ENCODE data around the gene KAZN.

The KAZN gene

DNA sequence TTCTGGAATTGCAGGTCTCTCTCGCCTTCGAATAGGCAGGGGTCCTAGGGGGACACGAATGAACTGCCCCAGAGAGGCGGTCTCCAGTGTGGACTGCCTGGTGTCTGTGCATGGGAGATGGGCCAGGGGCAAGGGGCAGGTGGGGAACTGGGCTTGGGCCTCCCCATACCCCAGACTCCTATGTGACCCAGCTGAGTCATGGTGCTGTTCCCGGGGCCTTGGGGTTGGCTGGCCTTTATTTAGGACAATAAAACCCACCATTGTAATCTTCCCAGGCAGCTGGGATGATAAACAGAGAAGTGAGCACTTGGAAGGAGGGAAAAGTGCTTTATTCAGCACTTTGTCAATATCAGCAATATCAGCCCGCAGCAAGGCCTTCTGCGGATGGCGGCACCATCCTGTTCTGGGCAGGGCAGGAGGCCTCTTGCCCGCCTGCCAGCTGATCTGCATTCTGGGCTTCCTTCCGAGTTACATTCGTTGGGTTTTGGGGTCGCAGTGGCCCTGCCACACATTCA lies 346.0 kb downstream of the KAZN start:
- DNase-seq (ENCODE audit: insufficient read length, low spot score) (no peak), FAIRE-seq (no peak)

DNA sequence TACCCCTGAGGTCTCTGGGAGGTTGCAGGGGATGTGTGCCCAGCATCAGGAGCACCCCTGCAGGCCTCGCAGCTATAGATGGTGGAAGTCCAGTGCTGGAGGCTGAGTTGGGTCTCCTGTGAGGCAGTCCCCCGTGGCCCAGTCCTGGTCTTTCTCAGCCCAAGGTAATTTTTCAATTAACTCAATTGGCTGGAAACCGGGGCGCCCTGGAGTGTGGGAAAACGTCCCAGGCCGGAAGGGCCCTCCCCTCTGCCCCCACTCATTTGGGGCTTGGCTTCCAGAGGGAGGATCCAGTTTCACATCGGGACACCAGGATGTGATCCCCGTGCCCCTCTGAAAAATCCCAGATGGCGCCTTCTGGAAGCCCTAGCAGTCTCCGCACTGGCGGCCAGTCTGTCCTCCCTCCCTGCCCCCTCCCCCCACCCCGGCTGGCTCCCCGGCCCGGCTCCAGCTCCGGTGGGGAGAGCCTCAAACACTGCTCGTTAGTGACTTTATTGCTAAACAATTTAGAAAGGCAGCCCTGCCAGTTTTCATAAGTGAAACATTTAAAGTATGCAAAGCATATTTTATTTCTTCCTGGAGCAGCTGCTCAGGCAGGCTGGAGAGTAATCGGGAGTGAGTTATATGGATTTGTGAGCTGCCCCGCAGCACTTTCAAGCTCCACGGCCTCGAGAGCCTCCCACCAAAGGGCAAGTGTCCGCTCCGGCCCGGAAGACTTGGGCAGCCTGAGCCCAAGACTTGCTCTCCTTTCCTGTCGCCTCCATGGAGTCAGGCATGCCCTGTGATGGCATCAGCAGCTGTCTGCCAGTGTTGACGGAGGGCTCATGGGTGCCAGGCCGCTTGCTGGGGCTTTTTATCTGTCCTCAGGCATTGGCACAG lies 346.9 kb downstream of the KAZN start:
- DNase-seq (ENCODE audit: insufficient read length, low spot score) (no peak), FAIRE-seq (no peak)

DNA sequence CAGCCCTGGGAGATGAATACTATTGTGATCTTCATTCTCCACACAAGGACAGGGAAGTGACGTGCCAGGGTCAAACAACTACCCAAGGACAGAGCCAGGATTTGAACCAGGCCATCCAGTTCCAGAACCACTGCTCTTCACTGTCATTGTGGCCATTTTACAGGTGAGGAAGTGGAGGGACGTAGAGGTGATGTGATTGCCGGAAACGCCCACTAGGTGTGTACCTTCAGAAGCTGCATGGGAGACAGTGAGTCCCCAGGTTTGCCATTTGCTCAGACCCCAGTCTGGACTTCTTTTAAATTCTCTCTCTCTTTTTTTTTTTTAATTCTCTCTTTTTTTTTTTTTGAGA lies 347.5 kb downstream of the KAZN start:
- DNase-seq (ENCODE audit: insufficient read length, low spot score) (no peak), FAIRE-seq (no peak)

DNA sequence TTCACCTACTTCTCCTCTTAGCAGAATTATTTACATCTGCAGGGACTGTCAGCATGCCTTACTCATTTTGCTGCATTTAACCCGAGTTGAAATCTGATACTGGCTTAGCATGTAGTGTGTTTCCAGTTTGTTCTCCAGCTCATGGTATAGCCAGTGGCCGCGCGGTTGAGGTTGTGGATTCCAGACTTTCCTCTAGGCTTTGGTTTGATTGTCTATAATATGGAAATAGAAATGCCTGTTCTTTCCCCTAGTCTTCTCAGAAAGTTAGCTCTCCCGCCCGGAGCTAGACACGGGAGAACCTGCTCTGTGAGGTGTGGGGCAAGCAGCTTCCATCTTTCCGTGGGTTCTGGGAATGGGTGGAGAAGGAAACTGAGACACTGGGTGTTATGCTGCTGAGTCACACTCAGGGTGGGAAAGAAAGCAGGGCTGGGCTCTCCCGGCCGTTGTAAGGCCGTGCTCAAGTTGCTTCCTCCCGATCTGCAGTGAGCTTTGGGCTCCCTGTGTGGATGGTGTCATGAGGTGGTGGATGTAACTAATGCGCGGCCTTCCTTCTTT lies 348.3 kb downstream of the KAZN start:
- FAIRE-seq (no peak), DNase-seq (ENCODE audit: insufficient read length, low spot score) (no peak)

DNA sequence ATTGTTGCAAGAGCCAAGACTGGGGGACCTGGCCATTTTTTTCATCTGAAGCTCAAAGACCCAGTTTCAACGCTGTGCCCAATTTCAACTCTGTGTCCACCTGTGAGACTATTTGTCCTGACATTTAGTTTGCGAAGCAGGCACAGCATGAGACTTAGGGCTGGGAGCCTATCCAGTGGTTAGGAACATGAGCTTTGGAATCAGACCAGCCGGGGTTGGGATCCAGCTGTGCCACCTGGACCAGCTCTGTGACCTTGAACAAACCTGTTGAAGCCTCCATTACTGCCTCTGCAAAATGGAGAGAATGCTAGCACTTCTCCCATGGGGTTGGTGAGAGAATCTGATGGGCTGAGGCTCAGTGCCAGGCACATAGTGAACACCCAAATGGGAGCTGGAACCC lies 348.9 kb downstream of the KAZN start:
- FAIRE-seq, result no peak
- no peak for DNase-seq (ENCODE audit: insufficient read length, low spot score)

DNA sequence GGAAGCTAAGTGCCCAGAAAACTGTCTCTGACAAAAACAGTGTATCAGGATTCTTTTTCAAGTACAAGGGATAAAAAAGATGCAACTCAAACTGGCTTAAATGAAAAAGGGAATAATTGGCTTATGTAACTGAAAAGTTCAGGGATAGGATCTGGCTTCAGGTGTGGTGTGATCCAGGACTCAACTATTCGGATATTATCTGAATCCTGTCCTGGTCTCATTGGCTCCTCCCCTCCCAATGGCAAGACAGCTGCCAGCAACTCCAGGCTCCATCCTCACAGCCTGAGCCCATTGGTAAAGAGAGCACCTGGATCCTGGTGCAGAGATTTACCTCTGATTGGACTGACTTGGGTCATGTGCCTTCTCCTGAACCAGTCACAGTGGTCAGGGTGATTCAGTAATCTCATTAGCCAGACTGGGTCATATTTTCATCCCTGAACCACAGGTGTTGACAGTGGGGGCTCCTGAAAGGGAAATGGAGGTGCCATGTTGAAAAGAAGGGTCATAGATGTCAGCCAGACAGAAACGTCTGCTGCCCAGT lies 349.7 kb downstream of the KAZN start:
- no peak for DNase-seq (ENCODE audit: insufficient read length, low spot score)
- FAIRE-seq, result no peak

DNA sequence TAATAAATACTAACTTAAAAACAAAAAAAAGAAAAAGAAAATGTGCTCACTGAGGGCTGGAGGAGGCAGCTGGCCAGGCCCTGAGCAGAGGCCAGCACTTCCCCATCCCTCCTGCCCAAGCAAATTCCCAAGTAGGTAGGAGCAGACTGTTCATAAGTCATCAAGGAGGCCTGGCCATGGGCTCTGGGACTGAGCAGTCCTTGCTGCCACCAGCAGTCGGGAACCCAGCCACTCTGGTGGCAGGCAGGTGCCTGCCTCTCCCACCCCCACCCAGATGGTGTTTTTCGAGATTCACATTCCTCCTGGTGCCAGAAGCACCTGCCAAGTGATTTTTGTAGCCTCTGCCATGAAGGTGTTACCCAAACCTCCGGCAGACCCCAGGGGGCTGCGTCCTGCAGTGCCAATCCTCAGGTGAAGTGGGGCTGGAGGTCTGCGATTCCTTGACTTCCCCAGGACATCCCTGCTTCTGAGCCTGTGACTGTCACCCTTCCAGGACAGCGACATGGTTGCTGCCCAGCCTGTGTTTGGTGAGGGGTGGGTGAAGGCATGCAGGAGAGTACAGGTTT lies 350.9 kb downstream of the KAZN start:
- FAIRE-seq, result no peak
- DNase-seq (ENCODE audit: insufficient read length, low spot score), result no peak

DNA sequence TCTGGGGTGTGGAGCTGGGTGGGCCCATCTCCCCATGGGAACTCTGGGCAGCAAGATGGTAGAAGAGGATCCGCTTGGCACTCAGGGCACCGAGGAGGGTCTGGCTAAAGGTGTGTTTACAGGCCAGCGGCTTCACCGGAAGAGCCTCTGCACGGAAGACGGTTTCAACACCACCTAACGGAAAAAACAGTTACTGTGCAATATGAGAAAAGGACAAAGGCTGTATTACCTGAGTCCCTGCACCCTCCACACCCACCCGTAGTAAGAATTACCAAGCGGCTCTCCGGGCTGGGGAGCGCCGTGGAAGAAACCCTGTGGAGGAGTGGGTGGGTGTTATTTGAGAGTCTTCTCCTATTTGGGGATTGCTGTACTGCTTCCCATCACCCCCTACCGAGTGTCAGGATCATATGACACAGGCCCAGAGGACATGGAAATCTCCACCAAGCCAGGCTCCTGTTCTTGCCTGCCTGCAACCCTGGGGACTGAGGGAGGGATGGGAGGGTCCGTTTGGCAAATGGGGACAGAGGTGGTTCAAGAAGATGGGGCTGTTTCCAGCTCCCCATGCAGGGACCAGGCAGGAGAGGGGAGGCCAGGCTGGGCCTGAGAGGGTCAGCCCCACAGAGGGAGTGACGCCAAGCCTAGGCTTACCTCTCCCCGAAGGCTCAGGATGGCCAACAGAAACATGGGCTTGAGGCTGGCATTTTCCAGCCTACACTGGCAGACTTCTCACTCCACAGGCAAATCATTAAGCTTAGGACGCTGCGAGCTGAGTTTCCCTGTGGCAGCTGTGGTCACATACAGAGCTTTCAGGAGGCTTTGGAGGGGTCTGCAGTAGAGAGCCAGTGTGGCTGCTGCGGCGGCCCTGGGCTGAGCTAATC lies 351.6 kb downstream of the KAZN start:
- DNase-seq (ENCODE audit: insufficient read length, low spot score) (no peak), FAIRE-seq (no peak)

DNA sequence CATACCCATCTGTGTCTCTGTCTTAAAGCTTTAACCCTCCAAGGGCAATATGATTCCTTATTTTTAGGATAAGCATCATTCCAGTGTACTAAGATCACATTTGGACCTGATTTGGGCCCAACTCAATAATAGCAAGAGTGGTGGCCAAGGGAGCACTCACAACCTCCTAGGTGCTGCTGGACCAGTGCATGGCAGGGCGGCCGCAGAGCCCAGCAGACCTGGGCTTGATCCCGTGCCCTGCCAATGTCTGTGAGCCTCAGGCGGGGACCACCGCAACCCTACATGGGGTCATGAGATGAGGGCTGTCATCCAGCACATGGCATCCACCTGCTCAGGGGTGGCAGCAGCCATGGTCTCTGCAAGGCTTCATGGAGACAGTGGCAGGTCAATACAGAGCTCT lies 353.3 kb downstream of the KAZN start:
- FAIRE-seq (no peak), DNase-seq (ENCODE audit: insufficient read length, low spot score) (no peak)

DNA sequence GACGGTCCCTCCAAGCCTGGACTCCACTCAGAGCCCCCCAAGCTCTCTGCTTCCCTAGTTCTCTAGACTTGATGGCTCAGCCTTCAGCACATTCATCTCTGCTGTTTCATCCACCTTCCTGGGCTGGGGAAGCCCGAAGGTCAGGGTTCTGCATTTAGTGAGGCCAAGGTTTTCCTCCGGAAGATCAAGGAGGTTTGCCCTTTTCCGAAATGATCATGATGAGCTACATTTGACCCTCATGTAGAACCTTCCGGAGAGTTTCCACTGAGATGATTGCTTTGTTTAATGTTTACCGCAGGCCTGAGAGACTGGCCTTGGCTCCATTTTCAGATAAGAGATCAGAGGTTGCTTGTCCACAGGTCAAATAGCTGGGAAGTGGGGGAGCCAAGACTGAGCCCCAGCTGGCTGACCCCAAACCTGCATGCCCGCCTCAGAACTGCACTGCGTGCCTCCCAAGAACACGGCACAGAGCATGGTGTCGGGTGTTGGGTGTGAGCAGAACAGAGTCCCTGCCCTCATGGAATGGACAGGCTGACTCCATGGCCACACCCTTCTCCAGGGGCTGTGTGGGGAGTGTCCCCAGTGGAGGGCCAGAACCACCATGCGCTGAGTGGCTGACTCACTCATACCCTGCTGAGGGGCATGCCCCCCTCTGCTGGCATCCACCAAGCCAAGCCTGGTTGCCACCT lies 354.3 kb downstream of the KAZN start:
- DNase-seq (ENCODE audit: insufficient read length, low spot score), result no peak
- no peak for FAIRE-seq

DNA sequence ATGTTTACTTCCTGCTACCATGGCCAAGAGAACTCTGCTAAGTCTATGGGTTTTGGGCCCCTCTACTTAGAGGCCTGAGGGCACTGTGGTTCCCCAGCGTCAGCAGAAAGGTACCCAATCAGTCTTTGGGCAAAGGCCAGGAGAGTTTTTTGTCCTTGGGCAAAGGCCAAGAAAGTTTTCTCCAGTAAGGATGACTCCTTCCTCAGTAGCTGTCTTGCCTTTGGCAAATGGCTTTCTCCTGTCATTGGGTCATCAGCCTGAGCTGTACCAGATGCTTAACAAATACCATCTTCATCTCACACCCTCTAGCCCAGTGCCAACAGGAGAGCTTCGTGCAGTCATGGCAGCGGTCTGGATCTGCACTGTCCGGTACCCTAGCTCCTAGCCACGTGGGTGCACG lies 355.7 kb downstream of the KAZN start:
- FAIRE-seq (no peak), DNase-seq (ENCODE audit: insufficient read length, low spot score) (no peak)

DNA sequence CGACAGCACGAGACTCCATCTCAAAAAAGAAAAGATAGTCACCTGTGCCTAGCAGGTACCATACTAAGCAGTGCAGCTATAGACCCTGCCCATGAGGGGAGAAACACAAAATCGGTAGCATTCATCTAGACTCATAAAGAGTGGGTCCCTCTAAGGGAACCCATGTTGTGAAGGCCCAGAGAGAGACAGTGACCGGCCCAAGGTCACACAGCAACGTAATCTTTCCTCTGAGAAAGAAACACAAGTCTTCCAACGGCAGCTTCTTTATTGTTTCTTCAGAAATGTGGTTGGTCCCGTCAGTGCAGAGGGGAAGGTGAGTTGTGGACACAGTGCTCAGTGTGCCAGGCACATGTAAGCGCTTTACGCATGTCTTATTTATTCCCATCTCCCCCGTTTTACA lies 356.4 kb downstream of the KAZN start:
- DNase-seq (ENCODE audit: insufficient read length, low spot score), result no peak
- no peak for FAIRE-seq

DNA sequence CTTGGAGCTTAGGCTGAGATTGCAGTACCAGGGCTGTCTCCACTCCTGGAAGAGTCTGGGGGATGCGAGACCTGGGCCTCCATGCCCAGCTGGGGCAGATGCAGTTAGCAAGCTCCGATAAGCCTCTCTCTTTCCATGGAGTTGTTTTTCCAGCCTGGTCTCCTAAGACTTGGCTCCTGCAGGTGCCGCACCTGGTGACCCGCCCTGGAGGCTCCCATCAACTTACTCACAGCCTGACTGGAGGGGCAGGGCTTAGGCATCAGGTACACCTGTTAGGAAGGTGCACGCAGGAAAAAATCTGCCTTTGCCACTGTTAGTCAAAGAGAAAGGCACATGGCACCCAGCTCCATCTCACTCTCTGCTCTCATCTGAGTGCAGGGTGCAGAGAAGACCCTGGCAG lies 356.9 kb downstream of the KAZN start:
- no peak for DNase-seq (ENCODE audit: insufficient read length, low spot score)
- FAIRE-seq, result no peak

DNA sequence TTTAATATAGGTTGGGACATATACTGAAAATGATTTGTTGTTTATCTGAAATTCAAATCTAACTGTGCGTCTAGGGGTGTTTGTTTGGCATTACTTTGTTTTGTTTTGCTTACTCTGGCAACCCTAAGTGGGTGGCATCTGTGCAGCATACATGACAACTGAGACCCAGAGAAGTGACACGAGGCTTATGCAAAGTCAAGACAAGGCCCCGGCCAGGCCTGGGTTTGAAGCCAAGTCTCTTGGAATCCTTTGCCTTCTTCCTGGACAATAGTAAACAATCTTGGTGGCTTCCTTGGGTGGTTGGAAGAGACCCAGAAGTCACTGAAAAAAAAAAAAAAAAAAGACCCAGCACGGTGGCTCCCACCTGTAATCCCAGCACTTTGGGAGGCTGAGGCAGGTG lies 357.5 kb downstream of the KAZN start:
- DNase-seq (ENCODE audit: insufficient read length, low spot score) (no peak), FAIRE-seq (no peak)

DNA sequence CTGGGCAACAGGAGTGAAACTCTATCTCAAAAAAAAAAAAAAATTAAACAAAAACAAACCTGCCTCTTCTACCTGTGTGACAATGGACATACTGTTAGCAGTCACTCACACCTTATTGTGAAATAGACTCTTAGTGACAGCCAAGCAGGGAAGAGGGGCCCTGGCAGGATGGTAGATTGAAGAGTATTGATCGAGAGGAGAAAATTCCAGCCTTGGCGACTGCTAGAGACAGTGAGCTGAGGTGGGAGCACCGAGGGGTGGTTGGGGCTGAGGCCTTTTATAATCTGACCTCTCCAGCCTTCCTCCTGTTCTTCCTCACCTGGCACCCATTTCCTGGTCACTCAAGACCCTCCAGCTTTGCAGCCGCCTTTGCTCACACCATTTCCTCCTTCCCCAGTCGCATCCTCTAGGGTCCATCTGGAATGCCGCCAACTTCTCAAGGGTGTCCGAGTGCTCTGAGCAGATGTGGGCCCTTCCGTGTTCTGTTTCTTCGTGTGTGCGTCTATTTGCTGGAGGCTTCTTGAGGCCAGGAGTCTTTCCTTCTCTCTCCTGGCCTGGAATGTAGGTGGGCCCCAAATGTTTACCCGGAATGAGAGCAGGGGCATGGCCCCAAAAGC lies 358.2 kb downstream of the KAZN start:
- no peak for FAIRE-seq
- DNase-seq (ENCODE audit: insufficient read length, low spot score), result no peak

DNA sequence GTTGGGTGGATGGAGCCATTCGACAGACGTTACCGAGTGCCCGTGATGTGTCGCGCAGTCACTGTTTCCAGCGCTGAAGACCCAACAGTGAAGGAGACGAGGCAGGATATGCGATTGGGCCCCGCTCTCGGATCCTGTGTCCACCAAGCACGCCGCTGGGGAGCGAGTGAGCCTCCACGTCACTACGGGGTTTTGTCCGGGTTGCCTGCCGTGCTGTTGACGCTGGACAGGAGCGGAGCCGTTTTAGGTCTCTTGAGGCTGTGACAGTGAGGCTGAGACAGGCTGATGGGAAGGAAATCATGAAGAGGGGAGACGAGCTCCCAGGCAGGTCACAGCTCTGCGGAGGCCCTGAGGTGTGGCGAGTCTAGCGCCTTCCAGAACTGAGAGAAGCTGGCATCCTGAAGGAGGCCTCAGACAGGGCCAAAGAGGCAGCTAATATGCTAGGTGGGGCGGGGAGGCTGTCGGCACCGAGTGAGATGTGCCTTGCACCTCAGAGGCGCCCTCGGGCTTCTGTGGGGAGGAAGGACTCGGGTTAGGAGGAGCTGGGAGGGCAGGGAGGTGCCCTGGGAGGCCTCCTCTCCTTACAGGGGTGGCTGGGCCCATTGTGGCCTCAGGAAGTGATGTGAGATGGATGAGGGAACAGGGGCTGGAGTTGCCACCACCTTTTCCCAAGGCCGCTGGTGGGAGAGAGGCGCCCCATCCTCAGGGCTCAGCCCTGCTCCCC lies 359.1 kb downstream of the KAZN start:
- DNase-seq (ENCODE audit: insufficient read length, low spot score) (no peak), FAIRE-seq (no peak)

DNA sequence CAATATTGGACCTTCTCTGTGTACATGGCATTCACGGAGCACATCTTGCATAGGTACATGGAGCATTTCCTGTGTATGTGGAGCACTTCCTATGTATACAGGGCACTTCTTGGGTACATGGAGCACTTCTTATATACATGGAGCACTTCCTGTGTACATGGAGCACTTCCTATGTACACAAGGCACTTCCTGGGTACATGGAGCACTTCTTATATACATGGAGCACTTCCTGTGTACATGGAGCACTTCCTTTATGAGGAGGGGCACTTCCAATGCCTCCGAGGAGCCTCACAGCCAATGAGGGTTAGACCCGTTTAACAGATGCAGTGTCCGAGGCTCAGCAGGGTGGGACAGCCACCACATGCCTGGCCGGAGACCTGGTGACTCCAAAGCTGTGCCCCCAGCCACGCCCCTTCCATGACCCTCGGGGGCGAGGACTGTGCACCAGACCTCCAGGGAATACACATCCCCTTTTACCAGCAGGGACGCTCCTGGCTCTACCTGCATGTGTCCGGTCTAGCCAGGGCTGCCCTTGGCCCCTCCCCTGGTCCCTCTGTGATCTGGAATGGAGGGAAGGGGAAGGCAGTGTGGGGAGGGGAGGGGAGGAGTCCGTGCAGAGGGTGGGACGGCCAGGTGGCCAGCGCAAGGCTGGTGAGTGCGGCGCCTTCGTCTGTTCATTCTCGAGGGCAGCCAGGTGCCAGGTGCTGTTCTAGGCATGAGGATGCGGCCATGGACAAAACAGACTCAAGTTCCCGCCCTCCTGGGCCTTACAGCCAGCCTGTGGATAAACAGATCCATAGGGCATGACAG lies 360.0 kb downstream of the KAZN start:
- no peak for FAIRE-seq

DNA sequence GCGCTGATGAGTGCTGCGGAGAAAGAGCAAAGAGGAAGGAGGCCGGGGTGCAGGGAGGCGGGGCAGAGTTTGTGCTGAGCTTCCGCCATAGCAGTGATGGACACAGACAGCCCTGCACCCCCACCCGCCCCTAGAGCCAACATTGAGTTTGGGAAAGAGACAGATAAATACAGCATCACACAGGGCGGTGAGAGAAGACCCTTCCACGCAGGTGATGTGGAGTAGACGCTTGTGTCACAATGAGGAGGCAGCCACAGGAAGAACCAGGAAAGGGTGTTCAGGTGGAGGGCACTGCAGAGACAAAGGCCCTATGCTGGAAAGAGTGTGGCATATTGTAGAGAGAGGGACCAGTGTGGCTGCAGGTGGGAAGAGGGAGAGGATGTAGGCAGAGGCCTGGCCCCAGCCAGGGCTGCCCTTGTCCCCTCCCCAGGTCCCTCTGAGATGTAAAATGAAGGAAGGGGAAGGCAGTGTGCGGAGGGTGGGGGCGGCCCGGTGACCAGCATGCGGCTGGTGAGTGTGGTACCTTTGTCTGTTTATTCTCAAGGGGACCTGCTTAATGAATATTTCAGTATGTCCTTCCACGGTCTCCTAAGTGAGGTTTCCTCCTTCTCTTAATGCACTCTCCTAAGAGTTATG lies 360.7 kb downstream of the KAZN start:
- DNase-seq (ENCODE audit: insufficient read length, low spot score), result no peak
- no peak for FAIRE-seq

More for the DNA sequence above, 360.0 kb downstream of the KAZN start:
- no peak for DNase-seq (ENCODE audit: insufficient read length, low spot score)

All from GM19239 (cell line).